ENCODE data around the gene PLCB4. TPM values are rescaled to one million over a fixed set of nuclear protein-coding genes. Genes with fewer than 3 reads are reported as not detected.

PLCB4 gene
- total RNA-seq, 4 donors from 2014 or later, result 4.4 to 11.5 (median 8.7) TPM

DNA sequence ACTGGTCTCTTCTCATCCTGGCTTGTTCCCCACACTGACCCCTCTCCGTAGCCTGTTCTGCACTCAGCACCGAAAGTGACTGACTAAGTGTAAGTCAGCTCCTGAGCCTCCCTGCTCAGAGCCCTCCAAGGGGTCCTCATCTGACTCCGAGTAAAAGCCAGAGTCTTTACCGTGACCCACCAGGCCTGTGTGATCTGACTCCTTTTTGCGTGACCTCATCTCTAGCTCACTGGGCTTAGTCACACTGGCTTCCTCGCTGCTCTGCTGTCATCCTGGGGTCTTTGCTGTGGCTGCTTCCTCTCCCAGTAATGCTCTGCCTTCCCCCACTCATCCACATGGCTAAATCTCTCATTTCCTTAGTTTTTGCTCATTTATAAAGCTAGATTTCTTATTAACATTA lies 116.6 kb downstream of the PLCB4 start:
- TF ChIP-seq, protein P1, sequence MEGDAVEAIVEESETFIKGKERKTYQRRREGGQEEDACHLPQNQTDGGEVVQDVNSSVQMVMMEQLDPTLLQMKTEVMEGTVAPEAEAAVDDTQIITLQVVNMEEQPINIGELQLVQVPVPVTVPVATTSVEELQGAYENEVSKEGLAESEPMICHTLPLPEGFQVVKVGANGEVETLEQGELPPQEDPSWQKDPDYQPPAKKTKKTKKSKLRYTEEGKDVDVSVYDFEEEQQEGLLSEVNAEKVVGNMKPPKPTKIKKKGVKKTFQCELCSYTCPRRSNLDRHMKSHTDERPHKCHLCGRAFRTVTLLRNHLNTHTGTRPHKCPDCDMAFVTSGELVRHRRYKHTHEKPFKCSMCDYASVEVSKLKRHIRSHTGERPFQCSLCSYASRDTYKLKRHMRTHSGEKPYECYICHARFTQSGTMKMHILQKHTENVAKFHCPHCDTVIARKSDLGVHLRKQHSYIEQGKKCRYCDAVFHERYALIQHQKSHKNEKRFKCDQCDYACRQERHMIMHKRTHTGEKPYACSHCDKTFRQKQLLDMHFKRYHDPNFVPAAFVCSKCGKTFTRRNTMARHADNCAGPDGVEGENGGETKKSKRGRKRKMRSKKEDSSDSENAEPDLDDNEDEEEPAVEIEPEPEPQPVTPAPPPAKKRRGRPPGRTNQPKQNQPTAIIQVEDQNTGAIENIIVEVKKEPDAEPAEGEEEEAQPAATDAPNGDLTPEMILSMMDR (IDR thresholded peaks at IDR 0.05; ENCODE audit: low read depth), result no peak

DNA sequence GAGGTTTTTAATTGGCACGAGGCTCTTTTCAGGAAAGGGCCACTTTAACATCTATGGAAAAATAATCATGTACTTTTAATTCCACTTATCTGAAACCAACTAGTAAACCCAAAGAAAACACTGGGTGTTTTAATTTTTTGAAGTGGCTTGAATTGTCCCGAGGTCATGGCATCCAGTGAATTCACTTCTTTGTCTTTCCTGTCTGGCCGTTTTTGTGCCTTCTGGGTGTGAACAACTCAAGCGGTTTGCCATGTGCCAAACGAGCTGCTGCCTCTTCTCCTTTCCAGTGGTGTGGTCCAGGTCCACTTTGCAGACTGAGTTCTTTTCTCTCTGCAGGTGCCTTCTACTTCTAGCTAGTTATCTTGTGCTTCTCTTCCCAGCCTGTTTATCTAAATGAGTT lies 117.5 kb downstream of the PLCB4 start:
- TF ChIP-seq, protein P1 (IDR thresholded peaks at IDR 0.05; ENCODE audit: low read depth), result no peak

DNA sequence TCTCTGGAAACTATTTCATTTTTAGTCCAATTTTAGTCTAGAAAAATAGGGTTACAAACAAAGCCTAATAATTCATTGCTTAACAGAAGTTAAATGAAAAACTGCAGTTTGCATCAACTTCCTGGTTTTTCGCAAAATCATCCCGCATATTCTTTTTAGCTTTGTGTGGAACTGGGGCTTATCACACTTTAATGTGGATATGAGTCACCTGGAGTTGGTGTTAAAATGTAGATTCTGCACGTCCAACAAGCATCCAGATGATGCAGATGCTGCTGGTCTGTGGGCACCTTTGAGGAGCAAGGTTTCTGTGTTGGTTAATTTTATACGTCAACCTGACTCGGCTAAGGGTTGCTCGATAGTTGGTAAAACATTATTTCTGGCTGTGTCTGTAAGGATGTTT lies 126.1 kb downstream of the PLCB4 start:
- TF ChIP-seq, protein P1 (IDR thresholded peaks at IDR 0.05; ENCODE audit: low read depth), result no peak

DNA sequence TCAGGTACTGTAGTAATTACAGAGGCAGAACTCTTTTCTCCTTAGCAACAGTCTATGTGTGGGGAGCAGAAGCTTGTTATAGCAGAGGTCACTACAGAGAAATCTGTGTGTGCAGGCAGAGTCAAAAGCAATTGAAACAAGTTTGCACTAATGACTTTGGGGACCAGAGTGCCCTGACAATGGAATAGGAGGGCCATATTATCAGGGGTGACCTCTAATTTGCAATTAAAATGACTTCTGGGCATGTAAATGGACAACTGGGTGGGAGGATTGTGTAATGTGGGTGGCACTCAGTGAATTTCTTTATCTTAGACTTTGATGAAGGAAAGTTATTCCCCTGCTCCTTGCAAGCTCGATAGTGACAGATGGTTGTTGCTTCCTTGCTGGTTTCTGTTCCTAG lies 127.2 kb downstream of the PLCB4 start:
- TF ChIP-seq, protein P1 (IDR thresholded peaks at IDR 0.05; ENCODE audit: low read depth), result no peak

DNA sequence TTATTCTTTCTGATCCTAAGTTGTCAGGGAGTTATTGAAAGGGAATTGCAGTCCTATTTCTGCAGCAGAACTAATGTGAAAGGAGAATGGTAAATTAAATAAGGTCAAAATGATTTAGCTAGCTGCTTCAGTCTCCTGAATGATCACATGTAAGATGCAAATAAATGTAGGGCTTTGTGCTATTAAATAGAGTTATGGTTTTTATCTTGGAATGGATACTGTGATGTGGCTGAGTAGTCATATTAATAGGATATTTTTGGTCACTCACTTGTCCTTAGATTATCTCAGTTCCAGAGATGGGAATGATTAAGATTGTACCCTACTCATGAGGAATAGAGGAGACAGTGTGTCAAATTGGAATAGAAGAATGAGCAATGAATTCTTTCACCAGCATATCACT lies 129.6 kb downstream of the PLCB4 start:
- TF ChIP-seq, protein P1 (IDR thresholded peaks at IDR 0.05; ENCODE audit: low read depth), result no peak

DNA sequence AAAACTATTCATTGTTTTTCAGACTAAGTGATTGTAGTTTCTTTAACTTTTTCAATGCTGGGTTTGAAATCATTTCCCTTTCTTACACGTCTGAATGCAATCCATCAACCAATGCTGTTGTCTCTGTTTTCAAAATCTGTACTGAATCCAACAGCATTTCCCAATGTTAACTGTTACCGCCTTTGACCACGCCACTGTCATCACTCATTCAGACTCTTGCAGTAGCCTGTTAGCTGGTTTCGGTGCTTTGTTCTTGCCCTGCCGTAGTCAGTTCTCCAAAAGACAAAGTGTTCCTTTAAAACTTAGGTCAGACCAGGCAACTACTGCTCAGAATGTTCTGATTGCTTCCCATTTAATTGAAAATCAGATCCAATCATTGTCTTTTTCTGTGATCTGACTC lies 131.3 kb downstream of the PLCB4 start:
- TF ChIP-seq, protein P1 (IDR thresholded peaks at IDR 0.05; ENCODE audit: low read depth), result no peak

DNA sequence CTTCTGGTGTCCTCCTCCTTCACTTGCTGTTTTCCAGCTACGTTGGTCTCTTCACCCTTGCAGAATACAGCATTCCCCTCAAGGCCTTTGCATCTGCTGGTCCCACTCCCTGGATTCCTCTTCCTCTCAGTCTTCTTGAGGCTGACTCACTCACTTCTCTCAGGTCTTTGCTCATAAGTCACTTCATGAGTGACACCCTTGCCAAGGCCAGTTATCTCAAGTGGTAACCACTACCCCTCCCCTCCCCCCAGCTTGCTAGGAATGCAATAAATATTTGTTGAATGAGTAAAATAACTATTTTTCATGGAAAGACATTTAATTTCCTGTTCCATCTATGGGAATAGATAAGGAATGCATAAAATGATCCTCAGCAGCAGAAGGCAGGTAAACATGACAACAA lies 131.7 kb downstream of the PLCB4 start:
- TF ChIP-seq, protein P1 (IDR thresholded peaks at IDR 0.05; ENCODE audit: low read depth), result no peak
